HG03175 (cell line): ENCODE data around the gene GM2A.
"Not testable (repeated sequence)": the region's sequence is repeated elsewhere in the genome, so short reads cannot be mapped to it uniquely, and the experiment has no call there.

Experiments used
- ATAC-seq: cut with Tn5 transposase; IDR thresholded peaks from one replicate; pipeline ENCODE4 v1.9.1; 2021; ENCODE audit warnings: mild to moderate bottlenecking, moderate library complexity; ENCODE audit not compliant: unreplicated experiment

The GM2A gene

DNA sequence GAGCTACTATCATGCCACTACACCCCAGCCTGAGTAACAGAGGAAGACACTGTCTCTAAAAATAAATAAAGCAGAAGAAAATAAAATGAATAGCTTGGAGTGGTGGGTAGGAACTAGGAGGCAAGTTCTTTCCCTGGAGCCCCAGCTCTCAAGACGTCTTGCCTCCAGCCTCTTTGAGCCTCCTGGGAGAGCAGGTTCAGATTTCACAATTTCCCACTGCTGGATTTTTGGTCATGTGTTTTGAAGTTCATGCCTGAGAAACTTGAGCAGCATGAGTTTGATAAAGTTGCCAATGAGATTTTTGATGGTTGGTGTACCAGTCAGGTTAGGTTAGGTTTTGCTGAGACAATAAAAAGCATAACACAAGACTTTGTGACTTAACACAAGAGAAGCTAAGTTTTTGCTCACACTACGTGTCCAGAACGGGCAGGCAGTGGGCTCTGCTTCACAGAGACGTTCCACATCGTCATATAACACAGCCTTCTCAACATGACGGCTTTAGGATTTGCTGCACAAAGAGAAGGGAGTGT lies 25.0 kb upstream of the GM2A start:
- no peak for ATAC-seq

DNA sequence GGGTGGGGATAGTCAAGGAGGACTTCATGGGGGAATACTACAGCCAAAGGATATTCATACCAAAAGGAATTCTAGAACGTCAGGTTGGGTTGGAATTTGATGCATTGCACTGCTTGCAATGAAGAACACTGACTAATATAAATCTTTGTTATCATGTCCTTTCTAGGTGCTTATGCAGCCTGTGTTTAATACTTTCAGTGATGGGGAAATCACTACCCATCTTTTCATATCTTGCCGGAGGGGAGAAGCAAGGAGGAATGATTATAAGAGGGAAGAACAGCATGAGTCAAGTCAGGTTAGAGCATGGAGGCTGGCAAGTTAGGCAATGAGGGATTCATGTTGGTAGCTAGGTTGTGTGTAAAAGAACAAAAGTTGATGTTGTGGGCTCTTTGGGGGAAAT lies 24.0 kb upstream of the GM2A start:
- no peak for ATAC-seq

DNA sequence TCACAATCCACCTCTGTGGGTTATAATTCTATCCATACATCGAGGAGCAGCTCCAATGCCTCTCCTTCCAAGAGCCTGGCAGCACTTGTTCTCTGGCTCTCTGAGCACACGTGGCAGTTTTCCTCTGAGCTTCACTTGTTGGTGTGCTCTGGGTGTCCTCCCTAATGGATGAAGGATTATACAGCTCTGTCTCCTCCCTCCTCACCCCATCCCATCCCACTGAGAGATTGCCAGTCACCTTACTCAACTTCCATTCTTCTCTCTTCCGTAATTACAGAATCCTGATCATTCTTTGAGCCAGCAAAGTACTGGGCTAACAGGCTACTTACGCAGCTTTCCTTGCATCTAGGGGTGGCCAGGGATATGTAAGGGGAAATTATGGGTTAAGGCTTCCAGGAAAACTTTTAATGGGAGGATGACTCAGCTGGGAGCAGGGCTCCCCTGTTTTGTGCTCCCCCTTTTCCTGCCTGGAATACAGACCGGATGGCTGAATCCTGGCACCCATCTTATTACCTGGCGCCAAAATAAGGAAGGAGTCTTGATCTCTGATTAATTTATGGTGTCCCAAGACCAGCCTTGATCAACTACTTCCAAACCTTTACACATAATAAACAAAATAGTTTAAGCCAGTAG lies 22.8 kb upstream of the GM2A start:
- ATAC-seq: no peak

DNA sequence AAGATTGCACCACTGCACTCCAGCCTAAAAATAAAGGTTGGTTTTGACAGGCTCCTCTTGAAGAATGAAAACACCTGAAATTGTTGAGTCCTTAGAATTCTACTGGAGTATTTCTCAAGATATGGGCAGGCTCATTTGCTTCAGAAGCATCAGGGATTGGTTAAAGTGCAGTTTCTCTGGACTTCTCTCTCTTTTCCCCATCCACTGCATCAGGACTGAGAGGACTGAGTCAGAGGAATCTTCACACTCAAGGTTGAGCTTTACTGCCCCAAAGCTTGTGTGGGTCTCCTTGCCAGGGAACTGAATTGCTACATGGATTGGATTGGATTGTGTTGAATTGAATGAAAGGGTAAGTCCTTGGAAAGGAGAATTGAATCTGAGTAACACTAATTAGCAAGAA lies 21.6 kb upstream of the GM2A start:
- no peak for ATAC-seq

DNA sequence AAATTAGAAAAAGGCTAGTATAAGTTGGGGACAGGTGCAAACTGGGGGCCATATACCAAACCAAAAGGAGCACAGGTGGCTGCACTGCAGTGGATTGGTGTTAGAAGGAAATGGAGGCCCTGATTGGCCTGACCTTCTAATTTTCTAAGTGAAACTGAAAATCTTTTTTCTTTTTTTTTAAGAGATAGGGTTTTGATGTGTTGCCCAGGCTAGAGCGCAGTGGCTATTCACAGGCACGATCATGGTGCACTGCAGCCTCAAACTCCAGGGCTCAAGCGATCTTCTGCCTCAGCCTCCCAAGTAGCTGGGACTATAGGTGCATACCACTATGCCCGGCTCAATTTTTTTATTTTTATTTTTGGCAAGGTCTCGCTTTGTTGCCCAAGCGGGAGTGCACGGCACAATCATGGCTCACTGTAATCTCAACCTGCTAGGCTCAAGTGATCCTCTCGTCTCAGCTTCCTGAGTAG lies 19.3 kb upstream of the GM2A start:
- ATAC-seq: peak; percentile 74

DNA sequence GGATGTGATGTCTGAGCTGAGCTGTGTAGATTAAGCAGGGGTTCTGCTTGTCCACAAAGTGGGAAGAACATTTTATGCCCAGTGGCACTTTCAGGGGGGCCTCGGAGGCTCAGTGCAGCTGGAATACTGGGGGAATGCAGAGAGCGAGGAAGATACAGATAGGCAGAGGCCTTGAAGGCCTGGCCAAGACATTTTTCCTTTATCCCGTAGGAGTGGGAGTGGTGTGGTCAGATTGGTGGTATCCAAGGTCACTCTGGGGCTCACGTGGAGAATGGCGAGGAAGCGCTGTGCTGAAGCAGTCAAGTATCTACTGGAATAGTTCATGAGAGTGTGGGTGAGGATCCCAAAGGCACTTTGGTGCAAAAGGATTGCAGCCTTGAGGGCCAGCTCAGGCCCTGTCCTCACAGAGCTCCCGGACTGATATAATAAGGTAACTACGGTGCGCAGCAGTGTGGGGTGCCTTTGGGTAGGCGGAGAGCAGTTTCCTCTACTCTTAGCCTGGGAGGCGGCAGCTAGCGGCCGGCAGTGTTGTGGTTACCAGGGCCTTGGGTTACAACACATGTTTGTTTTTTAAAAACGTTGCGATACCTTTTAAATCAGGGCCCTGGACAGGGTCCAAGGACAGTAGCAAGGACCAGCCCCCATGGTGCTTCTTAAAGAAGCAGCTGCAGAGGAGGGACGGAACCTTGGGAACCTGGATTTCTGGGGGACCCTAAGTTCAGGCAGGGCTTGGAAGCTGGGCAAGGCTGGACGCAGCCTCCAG lies 18.3 kb upstream of the GM2A start:
- ATAC-seq: peak; percentile 74

DNA sequence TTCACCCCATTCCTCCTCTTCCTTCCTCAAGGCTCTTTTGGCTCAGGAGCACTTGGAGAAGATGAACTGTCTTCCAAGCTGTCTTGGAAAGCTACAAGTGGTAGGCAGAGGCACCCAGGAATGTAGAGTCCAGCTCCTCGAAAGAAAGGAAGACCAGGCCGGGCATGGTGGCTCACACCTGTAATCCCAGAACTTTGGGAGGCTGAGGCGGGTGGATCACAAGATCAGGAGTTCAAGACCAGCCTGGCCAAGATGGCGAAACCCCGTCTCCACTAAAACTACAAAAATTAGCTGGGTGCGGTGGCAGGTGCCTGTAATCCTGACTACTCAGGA lies 17.8 kb upstream of the GM2A start:
- ATAC-seq: not testable (repeated sequence)

DNA sequence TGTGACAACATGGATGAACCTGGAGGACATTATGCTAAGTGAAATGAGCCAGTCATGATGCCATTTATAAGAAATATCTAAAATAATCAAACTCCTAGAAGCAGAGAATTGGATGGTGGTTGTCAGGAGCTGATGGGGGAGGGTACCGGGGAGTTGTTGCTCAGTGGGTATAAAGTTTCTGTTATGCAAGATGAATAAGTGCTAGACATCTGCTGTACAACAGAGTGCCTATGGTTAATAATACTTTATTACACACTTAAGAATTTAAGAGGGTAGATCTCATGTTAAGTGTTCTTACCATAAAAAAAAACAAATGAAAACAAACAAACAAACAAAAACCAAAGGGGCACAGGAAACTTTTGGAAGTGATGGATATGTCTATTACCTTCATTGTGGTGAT lies 16.1 kb upstream of the GM2A start:
- ATAC-seq: no peak

DNA sequence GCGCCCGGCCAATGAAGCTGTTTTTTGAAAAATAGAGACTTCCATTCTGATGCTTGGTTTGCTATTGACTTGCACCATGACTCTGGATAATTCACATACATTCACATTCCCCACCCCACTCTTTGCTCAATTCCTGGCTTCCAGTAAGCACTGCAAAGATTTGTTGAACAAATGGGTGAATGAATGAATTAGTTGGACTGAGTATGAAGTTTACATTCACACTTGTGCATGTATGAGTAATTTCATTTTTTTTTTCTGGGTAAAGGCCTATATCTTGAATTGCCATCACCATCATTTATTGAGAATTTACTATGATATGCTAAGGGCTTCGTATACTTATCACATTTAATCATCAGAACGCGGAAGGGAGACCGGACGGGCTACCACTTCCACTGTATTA lies 15.3 kb upstream of the GM2A start:
- no peak for ATAC-seq

DNA sequence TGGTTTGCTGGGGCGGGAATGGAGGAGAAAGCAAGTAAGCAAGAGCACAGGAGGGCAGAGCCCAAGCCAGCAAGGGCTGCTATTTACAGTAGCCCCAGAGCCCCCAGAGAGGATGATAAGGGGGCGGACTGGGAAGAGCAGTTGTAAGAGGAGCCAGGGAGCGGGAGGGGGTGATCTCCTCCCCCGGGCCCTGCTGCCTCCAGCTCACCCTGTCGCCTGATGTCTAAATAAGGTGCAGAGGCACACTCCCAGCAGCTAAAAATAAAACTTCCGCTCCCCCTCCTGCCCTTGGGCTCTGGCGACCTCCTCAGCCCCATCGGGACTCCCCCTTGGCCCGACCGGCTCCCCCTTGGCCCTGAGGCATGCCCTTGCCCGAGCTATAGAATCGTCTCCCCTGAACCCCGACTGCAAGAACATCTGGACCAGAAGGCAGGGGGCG lies 14.7 kb upstream of the GM2A start:
- ATAC-seq: peak; percentile 29

DNA sequence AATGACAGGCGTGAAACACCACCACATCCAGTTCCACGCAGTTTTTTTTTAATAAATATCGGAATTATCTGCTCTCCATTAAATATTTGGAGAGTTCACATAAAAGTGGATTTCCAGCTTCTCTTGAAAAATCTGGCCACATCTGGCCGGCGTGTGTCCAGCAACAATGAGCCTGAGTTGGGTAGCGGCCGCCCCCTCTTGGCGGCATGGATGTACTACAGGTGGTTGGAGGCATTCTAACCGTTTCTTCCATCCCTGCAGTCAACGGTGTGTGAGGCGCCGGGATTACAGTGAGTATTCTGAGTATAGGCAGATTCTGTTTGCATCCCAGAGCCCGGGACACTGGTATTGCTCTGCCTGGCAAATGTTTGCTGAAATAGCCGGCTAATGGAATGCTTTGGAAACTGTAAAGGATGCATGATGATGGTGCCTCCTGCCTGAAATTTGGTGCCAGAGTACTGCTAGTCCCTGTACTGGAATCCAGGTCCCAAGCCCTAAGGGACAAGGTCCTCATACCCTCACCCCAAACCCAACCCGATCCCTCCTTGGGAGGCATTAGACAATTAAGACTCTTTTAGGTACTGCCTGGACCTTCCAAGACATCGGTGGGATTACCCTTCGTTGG lies 13.6 kb upstream of the GM2A start:
- peak; percentile 53 for ATAC-seq

DNA sequence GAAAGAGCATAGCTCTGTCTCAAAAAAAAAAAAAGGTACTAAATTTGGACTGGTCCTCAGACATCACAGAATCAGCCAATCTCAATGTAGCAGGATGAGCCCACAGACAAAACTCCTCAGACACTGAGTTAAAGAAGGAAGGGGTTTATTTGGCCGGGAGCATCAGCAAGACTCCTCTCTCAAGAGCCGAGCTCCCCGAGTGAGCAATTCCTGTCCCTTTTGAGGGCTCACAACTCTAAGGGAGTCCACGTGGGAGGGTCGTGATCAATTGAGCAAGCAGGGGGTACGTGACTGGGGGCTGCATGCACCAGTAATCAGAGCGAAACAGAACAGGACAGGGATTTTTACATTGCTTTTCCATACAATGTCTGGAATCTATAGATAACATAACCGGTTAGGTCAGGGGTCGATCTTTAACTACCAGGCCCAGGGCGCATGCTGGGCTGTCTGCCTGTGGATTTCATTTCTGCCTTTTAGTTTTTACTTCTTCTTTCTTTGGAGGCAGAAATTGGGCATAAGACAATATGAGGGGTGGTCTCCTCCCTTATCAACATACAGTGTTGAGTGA lies 12.6 kb upstream of the GM2A start:
- not testable (repeated sequence) for ATAC-seq

DNA sequence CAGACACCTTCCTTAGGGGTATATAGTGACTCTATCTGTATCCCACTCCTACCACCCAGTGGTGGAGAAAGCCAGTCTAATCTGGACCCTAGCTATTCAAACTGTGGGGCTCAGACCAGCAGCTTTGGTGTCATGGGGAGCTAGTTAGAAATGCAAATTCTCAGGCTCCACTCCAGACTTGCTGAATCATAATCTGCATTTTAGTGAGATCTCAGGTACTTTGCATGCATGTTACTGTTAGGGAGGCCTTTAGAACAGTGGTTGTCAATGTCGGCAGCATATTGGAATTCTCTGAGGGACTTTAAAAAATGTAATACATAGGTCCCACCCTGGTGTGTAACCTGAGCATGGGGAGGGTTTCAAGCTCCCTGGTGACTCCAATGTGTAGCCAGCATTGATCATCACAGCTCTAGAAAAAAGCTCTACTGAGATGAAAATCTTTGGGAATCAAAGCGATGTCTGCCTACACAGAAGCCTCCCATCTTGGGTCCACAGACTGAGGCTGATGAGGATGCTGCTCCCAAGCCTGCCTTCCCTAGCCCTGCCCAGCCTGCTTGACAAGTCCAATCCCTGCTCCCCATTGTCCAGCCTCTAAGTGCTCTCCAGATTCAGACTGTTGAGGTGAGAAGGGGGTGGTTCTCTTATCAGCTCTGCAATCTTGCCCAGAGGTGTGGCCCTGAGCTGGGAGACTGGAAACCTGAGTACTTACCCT lies 11.9 kb upstream of the GM2A start:
- no peak for ATAC-seq

DNA sequence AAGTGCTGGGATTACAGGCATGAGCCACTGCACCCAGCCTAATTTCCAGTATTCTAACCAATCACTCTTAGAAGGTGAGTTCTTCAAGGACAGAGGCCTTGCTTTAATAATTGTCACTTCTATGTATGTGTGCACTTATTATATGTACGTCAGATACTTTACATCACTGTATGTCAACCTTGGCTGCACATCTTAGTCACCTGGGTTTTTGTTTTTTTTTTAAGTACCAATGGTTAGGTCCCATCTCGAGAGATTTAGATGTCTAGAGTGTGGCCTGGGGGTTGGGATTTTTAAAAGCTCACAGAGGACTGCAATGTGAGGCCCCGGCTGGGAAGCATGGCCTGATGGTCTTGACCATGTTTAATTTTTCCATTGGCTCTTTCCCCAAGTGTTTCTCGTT lies 9.9 kb upstream of the GM2A start:
- no peak for ATAC-seq

DNA sequence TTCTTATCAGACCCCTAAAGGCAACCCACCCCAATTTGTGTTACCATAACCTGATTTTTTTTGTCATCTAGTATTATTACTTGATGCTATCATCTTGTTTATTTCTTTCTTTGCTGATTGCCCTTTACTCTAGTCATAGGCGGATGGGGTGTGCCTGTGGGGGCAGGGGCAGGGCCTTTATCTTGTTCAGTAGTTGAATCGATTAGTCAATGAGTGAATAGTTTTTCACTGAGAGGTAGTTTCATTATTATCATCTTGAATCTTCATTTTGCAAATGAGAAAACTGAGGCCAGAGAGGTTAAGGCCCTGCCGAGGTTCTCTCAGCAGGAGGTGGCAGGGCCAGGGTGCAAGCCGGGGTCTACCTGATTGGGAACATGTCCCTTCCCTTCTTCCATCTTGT lies 9.4 kb upstream of the GM2A start:
- no peak for ATAC-seq

DNA sequence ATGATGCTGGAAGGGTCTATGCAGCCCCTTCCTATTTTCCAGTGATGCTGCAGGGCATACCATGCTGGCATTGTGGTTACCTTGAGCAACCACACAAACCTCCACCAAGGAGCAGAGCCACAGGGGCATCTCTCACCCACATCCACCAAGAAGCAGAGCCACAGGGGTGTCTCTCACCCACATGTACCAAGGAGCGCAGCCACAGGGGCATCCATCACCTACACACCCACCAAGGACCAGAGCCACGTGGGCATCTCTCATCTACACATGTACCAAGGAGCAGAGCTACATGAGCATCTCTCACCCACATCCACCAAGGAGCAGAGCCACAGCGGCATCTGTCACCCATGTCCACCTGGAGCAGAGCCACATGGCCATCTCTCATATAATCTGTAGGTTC lies 8.8 kb upstream of the GM2A start:
- ATAC-seq: no peak

DNA sequence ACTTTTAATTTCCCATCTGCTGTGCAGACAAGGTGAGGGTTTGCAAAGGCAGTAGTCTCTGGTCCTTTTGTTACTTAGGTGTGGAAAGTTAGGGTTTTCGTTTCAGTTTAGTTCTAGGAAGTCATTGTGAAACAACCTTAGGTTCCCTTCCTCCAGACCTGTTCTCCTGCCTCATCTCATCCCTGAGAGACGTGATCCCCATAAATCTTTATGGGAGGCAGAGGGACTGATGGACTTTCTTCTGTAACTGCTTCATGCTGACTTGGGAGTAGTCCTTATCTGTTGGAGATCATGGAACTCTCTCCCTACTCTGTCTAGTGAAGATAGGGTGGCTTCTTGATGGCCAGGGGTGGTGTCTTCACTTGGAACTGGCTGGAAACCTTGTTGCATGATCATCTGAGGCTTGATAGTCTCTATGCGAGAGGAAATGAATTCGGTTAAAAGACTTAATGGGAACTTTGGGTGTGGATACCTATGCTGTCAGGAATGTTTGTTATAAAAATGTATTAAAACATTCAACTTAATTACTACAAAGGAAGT lies 7.2 kb upstream of the GM2A start:
- no peak for ATAC-seq

DNA sequence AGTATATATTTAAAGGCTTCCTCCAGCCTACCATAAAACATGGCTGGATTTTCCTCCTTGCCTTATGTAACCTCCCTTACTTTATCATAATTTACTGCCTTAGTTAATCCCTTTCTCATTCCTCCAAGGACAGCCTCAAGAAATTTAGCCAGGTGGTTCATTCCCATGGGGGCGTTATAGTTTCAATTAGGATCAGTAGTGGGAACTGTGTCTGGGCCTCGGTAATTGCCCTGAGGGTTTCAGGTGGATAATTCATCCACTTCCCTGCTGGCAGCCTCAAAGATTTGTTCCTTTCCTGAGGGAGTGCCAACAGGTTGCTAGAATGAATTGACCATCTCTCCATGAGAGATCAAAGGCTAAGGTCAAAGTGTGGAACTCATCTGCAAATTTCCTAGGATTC lies 4.3 kb upstream of the GM2A start:
- no peak for ATAC-seq

DNA sequence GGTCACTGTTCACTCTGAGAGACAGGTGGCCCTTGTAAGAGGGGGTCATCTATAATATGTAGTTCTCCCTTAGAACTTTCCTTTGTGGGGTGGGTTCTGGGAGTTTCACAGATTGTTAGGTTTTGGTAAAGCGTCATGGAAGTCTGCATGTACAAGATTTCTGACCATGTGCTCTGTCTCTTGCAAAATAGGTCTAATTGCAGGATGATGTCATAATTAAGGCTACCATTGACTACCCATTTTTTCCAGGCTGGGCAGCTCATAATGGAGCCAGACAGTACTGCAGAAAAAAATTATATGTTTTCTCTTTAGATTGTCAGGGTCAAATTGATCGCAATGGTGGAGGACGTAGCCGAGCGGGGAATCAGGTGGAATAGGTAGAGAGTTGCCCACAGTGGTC lies 3.7 kb upstream of the GM2A start:
- ATAC-seq: no peak

DNA sequence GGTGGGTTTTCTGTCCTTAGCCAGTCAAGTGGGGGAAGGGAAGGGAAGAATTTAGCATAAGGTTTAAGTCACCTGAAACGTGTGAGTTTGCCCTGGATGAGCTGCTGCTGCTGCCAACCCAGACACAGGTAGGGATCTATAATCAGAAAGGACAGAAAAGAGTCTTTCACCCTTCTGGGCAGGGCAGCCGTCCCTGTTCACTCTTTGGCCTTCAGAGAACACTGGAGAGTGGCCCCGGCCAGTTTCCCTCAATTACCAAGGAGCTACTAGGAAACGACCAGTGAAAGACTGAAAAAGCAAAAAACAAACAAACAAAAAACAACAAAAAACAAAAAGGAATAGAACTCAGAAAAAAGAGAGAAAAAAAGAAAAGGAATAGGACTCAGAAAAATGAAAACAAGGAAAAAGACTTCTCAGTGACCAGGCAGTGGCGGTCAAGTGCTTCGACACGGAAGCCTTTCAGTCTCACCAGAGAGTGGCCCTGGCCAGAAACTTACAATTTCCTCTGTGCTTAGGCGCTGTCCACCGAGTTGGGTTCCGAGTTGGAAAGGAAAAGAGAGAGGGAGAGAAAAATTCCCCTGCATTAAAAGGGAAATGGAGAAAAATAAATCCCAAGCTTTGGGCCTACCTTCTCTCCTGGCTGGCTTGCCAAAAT lies 2.5 kb upstream of the GM2A start:
- no peak for ATAC-seq
